SK-N-MC (cell line): Measurements from ENCODE around the gene PEAK3.

Experiments used
- EZH2 ChIP-seq: fragments of 200-600 bp; sonication (generic); IDR thresholded peaks from one replicate; pipeline ENCODE4 v1.6.1; 2017; ENCODE audit warnings: antibody characterized with exemption
- FOXP2 ChIP-seq: optimal IDR thresholded peaks from 2 replicates; pipeline ENCODE3; 2011; ENCODE audit warnings: mild to moderate bottlenecking, moderate library complexity; ENCODE audit not compliant: insufficient read depth; ENCODE audit errors: extremely low read length, control extremely low read depth
- POLR2AphosphoS5 ChIP-seq: IDR thresholded peaks from 2 replicates; pipeline ENCODE4 v1.6.1; 2012; ENCODE audit warnings: mild to moderate bottlenecking, low read depth, low read length, borderline replicate concordance

GRCh38 chr19:2275588-2276428 lies 6.2 kb downstream of the PEAK3 start:
- TF ChIP-seq EZH2 = no peak
- TF ChIP-seq POLR2AphosphoS5 = no peak
- no peak for TF ChIP-seq FOXP2
